SK-MEL-5 (cell line): ENCODE data around the gene TSC2. TPM values are rescaled to one million over a fixed set of nuclear protein-coding genes. Genes with fewer than 3 reads are reported as not detected.
A peak's percentile ranks its signal among the peaks of the same experiment; 100 is the strongest.
"Not testable (repeated sequence)": the region's sequence is repeated elsewhere in the genome, so short reads cannot be mapped to it uniquely, and the experiment has no call there.

ENCODE experiments used
- DNase-seq: peaks from one replicate; pipeline ENCODE4 v3.0.0-alpha.2; 2016; ENCODE audit warnings: low read depth, low spot score
- in situ Hi-C: cut with HindIII; loops from 2 replicates; pipeline ENCODE4 v1.10.0; 2016; ENCODE audit warnings: low sequenced_read_pairs, high pct_unique_total_duplicates, low pct_unique_long_range_greater_than_20kb
- small RNA-seq, 2 experiments: library from RNA; depleted of rRNA; stranded (forward); fragments of <200 nt; gene quantifications; one replicate each; pipeline ENCODE3, GENCODE V24; 2014
- total RNA-seq: library from RNA; depleted of rRNA; stranded (reverse); fragments of >200 nt; shearing (Covaris generic); gene quantifications from 2 replicates; pipeline ENCODE4 v1.2.3, GENCODE V29; 2014; rRNA removed

The TSC2 gene
- total RNA-seq, 1 experiment from 2014 or later: 11.6 TPM

- in situ Hi-C loops: not testable (repeated sequence)
These were observed 86.0 kb downstream of the TSC2 start for GRCh38 chr16:2133797-2134196.

GRCh38 chr16:2135071-2135470 lies 87.3 kb downstream of the TSC2 start:
- in situ Hi-C loops, DNase-seq: not testable (repeated sequence)

More at GRCh38 chr16:2133797-2134196, 86.0 kb downstream of the TSC2 start:
- DNase-seq: not testable (repeated sequence)

- peak; percentile 84 for DNase-seq
- in situ Hi-C loops: not testable (repeated sequence)
These were observed 88.1 kb downstream of the TSC2 start, which contains the start of gene PKD1 for GRCh38 chr16:2135770-2136490. Gene PKD1, minus strand, starts transcription at chr16:2135898. Its CDS starts 209 bp downstream, at chr16:2135689.

Small RNAs within 50 kb of the gene (small RNA-seq; reads per million reads assigned to genes)
- 0 reads per million in 2 experiments for gene MIR1225
- gene MIR3180-5: 0 reads per million in 2 experiments
- 0 reads per million in 2 experiments for gene MIR4516
- 0 reads per million in 2 experiments for gene RF00019
- gene RN7SL219P: 0 reads per million in 2 experiments

Other genes starting within 250 kb of the TSC2 start
- gene HAGH, start 221.2 kb upstream of the TSC2 start, total RNA-seq: 41.3 and 50.9 TPM in 2 replicates
- gene FAHD1, start 220.8 kb upstream of the TSC2 start, total RNA-seq: 75.3 and 96.5 TPM in 2 replicates
- gene MEIOB, start 175.8 kb upstream of the TSC2 start, total RNA-seq: 0.48 TPM in 1 of 2 replicates, not detected in the other
- gene HS3ST6, start 129.6 kb upstream of the TSC2 start, total RNA-seq: not detected in 2 replicates
- gene MSRB1, start 104.8 kb upstream of the TSC2 start, total RNA-seq: 17.2 and 23.6 TPM in 2 replicates
- gene RPL3L, start 93.3 kb upstream of the TSC2 start, total RNA-seq: not detected in 2 replicates
- 234 and 241 TPM in 2 replicates for gene NDUFB10, start 88.4 kb upstream of the TSC2 start, total RNA-seq
- gene RPS2, start 83.2 kb upstream of the TSC2 start, total RNA-seq: 2,672 and 2,687 TPM in 2 replicates
- not detected in 2 replicates for gene RNF151, start 81.1 kb upstream of the TSC2 start, total RNA-seq
- 26.5 and 27.9 TPM in 2 replicates for gene TBL3, start 75.9 kb upstream of the TSC2 start, total RNA-seq
- not detected in 2 replicates for gene NOXO1, start 66.5 kb upstream of the TSC2 start, total RNA-seq
- 29.2 and 33.9 TPM in 2 replicates for gene GFER, start 63.8 kb upstream of the TSC2 start, total RNA-seq
- gene SYNGR3, start 58.0 kb upstream of the TSC2 start, total RNA-seq: 0.37 and 1.5 TPM in 2 replicates
- 10.4 and 10.7 TPM in 2 replicates for gene ZNF598, start 38.2 kb upstream of the TSC2 start, total RNA-seq
- 0.55 TPM in 1 of 2 replicates, not detected in the other for gene NPW, start 28.2 kb upstream of the TSC2 start, total RNA-seq
- 7.0 and 9.3 TPM in 2 replicates for gene NHERF2, start 21.1 kb upstream of the TSC2 start, total RNA-seq
- 27.0 and 31.2 TPM in 2 replicates for gene NTHL1, start 151 bp upstream of the TSC2 start, total RNA-seq
- 18.7 and 18.8 TPM in 2 replicates for gene PKD1, start 87.9 kb downstream of the TSC2 start, total RNA-seq
- 0.27 and 0.40 TPM in 2 replicates for gene RAB26, start 100.6 kb downstream of the TSC2 start, total RNA-seq
- 59.3 and 62.4 TPM in 2 replicates for gene TRAF7, start 107.8 kb downstream of the TSC2 start, total RNA-seq
- 0.67 and 0.95 TPM in 2 replicates for gene CASKIN1, start 148.6 kb downstream of the TSC2 start, total RNA-seq
- gene MLST8, start 157.5 kb downstream of the TSC2 start, total RNA-seq: 29.9 and 33.4 TPM in 2 replicates
- 0.96 and 1.6 TPM in 2 replicates for gene BRICD5, start 162.9 kb downstream of the TSC2 start, total RNA-seq
- gene PGP, start 166.9 kb downstream of the TSC2 start, total RNA-seq: 13.6 and 15.1 TPM in 2 replicates
- 17.5 and 19.0 TPM in 2 replicates for gene E4F1, start 175.6 kb downstream of the TSC2 start, total RNA-seq
- gene DNASE1L2, start 188.5 kb downstream of the TSC2 start, total RNA-seq: 1.0 and 1.3 TPM in 2 replicates
- 44.5 and 47.7 TPM in 2 replicates for gene ECI1, start 203.6 kb downstream of the TSC2 start, total RNA-seq
- 101 and 113 TPM in 2 replicates for gene RNPS1, start 220.1 kb downstream of the TSC2 start, total RNA-seq